GF-D8 (cell line): ENCODE results near the gene HIPK1.

Experiments used
- DNase-seq: peaks from one replicate; lab custom pipeline; 2025; lab: John Stamatoyannopoulos, UW

Gene HIPK1

DNA sequence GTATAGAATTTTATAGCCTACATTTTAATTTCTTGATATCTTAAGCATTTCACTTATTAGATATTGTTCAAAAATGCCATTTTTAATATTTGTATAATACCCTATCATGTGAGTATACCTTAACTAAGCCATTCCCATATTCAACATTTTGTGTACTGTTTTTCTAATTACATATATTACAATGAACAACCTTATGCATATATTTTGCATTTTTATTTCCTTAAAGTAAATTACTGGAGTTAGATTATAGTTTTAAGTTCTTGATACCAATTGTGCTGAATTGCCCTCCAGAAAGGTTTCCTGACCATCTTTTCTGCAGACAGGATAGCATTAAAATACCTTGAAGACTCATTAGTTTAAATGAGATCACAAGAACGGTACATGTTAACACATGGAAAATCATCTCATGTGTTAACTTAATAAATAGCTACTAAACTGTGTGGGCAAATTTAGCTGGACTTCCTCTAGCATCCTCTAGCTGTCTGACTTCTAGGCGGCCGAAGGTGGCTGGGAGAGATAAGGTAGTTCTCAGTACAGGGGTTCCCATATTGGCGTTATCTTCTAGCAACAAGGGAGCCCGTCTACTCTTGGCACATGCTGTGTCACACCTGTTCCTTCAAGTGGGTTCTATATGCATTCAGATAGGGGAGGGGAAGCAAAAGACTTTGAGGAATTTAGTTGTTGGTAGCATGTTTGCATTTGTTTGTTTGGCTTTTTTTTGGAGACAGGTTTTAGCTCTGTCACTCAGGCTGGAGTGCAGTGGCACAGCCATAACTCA is 15.0 kb upstream of the HIPK1 start:
- no peak for DNase-seq

DNA sequence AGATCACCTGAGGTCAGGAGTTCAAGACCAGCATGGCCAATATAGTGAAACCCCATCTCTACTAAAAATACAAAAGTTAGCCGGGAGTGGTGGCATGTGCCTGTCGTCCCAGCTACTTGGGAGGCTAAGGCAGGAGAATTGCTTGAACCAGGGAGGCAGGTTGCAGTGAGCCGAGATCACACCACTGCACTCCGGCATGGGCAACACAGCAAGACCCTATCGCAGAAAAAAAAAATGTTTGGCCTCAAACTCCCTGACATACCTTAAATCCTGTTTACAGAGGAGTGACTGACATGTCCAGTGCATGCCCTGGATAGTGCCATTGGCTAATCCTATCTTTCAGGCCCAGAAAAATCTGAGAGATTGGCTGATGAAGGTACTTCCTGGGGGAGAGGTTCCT is 12.2 kb upstream of the HIPK1 start:
- no peak for DNase-seq

DNA sequence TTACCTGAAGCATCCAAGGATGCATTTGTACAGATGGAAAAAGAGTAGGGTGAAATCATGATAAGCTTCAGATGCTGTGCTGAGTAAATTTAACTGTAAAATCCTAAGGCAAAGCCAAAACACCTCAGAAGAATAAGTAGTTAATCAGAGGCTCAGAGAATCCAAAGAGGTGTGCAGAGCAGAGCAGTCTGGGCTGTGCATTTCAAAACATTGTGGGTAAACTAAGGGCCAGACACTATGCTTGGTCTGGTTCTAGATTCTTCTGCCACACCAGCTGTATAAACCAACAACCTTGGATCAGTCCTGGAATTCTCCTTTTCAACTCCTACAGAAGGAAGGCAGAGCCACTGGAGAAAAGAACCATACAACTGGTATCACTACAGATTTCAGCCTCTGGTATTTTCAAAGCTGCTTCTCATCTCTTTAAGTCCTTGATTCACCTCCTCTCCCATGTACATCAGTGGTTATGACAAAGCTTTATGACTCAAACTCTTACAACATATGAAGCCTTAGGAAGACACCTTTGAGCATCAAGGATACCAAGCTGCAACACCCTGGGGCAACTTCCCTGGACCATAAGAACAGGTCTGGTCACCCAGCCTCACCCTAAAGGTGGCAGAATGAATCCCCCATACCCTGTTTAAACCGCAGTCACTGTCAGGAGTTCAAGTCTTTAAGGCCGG is 11.6 kb upstream of the HIPK1 start:
- no peak for DNase-seq

DNA sequence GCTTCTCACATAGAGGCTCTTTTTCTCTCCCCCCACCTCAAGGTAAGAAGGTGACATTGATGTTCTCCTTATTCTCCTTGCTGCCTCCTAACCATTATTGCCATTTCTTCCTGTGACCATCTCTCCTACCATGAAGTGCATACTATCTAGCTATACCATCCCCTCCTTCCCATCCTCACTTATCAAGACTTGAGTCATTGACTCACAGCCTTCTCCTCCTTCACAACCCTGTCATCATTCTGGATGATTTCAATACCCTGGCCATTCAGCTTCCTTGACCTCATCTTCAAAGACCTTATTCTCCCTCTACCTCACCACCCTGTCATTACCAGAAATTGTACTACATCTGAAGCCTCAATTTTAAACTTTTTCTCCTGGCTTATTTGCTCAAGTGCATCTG is 10.9 kb upstream of the HIPK1 start:
- no peak for DNase-seq

DNA sequence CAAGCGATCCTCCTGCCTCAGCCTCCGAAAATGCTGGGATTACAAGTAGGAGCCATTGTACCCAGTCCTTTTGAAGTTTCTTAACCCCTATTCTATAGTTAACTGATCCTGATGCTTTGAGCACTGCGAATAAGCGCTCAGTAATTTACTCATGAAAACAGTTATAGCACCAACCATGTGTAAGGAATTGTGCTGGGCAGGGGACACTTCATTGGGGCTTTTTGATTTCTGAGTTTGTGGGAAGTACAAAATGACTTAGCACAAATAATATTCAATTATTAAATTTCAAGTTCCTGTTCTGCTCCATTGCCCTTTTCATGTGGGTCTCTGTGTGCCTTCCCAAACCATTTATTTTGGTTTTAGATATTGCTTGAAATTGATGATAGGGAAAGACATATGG is 6.2 kb upstream of the HIPK1 start:
- DNase-seq = no peak

DNA sequence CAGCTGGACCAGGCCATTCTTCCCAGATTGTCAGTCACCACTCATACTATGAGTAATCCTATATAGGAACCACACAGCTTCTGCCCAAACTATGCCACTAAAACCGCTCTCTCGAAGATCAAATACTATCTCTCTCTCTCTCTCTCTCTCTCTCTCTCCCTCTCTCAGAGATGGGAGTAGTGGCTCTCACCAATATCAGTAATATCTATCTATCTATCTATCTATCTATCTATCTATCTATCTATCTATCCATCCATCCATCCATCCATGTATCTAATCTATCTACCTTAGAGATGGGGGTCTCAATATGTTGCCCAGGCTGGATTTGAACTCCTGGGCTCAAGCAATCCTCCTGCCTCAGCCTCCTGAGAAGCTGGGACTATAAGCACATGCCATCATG is 4.7 kb upstream of the HIPK1 start:
- no peak for DNase-seq

DNA sequence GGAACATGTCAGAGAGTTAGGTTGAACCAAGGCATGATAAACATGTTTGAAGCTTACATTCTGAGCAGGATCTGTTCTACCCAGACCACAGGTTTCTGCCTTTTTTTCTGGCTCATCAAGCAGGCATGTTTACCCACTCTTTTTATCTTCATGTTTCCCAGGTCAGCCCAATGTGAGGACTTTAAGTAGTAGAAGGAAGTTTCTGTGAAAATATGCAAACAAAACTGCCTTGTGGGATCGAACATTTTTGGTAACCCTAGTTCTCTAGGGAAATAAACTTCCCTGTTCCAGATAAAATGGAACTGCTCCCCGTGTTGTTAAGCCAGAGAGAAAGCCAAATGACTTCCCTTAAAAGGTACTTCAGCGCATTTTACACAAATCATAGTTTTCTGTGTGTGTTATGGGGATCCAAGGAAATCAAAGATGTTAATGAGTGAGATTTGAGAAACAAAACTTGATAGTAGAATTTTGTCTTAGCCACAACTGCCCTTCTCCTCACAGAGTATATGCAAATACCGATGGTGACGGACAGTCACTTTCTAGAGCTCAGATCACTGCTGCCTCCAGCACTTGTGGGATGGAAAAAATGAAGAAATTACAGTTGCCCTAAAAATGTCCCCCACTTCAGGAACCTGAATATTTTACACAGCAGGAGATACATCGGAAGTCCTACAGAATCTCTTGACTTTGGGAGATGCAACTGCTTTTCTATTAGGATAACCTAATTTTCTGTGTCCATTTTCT is 765 bp upstream of the HIPK1 start:
- no peak for DNase-seq

DNA sequence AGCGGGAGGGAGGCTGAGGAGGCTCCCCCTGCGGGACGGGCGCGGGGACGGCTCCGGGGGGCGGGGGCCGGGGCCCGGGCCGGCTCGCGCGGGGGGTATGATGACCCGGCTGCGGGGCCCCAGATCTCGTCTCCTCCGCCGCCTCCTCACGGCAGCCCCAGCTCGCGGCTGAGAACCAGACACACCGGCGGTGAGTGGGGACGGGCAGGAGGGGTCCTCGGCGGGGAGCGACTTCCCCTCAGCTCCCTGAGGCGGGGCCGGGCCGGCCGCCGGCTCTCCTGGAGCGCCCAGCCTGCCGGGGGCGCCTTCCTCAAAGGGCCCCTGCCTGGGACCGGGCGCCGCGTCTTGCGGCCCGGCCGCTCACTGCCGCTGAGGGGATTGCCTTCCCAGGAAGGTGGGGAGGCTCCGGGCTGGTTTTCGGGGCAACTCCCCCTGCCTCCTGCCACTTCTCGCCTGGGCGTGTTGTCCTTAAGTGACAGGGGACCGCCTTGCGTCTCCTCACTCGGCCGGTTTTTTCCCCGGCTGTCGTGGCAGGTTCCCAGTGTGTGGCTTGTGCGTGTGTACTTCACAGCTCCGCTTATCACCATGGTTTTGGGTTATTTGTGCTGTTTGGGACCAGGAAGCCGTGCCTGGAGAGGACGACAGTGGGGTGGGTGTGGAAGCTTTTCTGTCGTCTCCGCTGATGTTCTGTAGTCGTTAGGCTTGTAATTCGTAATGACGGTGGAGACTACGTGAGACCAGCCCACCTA is 800 bp downstream of the HIPK1 start:
- DNase-seq = no peak

DNA sequence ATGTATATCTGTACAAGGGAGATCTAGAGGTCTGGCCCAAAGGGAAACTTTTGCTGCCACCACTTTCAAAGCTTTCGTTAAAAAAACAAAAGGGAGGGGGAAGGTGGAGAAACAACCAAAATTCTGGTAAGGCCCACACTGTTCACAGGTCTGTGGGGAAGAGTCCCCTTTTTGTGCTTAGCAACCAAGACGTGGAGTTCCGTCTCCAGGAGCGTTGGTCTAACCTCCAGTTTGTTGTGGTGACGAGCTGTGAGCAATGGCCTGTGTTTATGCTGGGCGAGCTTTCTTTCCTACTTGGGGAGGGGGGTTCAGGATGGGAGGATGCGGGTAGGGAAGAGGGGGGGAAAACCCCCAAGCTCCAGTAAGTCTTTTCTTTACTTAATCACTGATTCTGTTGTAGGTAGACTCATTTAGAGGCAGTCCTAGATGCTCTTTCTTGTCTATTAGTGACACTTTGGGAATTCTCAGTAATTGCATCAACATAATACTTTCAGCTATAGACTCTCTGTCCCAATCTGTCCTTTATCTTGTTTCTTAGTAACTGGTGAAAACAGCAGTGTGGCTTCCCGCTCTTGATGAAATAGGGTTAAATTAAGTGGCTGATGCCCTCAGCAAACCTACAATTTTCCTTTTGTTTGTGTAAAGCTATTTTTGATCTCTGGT is 1.5 kb downstream of the HIPK1 start:
- DNase-seq = peak; percentile 72

DNA sequence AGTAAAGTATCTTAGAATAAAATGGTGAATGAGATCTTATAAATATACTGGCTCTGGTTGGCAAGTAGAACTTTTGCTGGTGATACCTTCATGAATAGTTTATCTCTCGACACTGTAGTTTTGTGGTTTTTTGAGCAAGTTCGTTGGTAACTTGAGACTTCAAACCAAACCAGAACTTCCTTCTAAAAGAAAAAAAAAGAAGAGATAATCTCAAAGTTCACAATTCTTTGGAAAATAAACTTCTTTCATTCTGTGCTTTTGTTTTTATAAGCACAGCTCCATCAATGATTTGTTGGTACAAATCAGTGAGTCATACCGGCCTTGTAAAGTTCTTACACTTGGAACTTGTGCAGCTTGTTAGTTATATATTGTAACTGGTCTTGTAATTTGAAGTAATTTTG is 2.3 kb downstream of the HIPK1 start:
- DNase-seq = peak; percentile 73

DNA sequence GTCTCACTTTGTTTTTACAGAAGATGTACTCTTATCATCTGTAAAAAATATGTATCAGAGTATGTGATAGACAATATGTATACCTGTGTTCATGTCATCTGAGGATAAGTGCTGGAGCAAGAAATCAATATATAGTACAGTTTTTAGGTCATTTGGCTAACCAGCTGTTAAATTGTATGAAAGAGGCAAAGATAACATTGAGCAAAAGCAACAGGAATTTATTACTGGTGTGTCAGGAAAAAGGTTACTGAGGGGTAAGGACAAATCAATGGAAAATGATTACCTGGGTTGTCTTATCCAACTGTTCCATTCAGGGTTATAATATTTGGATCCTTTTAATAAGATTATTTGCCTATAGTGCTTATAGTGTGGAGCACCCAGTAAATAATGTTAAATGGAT is 4.9 kb downstream of the HIPK1 start:
- no peak for DNase-seq

DNA sequence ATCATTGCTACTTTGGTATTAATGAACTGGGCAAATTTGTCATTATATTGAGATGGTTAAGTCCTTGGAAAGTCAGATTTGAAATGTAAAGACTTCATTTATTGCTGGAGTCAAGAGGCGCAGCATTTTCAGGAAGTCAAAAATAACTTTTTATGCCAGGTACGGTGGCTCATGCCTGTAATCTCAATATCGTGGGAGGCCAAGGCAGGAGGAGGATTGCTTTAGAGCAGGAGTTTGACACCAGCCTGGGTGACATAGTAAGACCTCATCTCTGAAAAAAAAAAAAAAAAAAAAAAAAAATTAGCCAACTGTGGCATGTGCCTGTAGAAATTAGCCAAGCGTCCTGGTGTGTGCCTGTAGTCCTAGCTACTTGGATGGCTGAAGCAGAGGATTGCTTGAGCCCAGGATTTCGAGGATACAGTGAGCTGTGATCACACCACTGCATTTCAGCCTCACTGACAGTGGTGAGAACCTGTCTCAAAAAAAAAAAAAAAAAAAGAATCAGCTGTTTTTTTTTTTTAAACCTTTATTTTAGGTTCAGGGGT is 5.5 kb downstream of the HIPK1 start:
- no peak for DNase-seq

DNA sequence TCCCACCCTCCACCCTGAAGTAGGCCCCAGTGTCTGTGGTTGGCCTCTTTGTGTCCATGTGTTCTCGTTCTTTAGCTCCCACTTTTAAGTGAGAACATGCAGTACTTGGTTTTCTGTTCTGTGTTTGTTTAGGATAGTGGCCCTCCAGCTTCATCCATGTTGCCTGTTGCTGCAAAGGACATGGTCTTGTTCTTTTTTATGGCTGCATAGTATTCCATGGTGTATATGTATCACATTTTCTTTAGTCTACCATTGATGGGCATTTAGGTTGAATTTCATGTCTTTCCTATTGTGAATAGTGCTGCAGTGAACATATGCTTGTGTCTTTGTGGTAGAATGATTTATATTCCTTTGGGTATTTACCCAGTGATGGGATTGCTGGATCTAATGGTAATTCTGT is 6.1 kb downstream of the HIPK1 start:
- DNase-seq = no peak

DNA sequence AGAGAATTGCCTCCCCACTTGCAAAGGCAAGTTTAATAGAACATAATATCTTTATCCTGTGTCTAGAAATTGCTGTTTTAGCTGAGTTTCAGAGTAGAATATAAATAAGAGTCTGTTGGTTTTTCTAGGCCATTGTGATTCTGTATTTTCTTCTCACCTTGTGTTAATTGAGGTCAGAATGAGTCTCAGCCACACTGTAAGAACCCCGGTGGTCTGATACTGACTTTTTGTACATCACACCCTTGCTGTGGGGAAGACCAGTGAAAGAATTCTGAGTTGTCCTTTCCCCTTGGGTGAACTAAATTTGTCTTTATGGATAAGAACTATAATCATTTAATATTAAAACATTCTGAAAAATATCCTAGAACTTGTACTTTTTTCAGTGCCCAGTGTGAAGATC is 6.8 kb downstream of the HIPK1 start:
- no peak for DNase-seq

DNA sequence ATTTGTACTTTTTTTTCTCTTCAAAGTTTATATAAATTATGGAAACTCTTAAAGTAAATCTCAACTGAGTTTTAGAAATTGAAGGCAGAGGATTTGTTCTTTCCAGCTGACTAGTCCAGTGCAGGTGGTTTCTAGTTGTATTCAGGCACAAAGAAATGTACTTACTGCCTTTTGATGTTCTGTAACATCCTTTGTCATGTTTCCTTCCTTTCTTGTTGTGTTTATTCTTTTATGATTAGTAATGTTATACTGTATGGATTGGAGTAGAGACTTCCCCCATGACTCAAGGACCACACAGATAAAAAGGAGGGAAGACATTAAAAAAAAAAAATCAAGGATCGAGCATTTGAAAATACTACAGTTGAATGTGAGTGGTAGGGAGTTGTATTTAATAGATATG is 8.0 kb downstream of the HIPK1 start:
- no peak for DNase-seq

DNA sequence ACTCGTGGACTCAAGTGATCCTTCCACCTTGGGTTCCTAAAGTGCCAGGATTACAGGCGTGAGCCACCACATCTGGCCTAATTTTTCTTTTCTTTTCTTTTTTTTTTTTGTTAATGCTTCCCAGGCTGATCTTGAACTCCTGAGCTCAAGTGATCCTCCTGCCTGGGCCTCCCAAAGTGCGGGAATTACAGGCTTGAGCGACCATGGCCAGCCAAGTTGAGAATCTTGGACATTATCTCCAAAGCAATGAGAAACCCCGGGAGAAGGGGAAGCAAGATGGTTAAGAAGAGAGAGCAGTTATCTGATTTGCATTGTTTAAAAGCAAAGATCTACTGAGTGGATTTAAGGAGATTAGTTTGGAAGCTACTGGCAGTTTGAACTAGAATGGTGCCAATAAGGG is 9.1 kb downstream of the HIPK1 start:
- no peak for DNase-seq

DNA sequence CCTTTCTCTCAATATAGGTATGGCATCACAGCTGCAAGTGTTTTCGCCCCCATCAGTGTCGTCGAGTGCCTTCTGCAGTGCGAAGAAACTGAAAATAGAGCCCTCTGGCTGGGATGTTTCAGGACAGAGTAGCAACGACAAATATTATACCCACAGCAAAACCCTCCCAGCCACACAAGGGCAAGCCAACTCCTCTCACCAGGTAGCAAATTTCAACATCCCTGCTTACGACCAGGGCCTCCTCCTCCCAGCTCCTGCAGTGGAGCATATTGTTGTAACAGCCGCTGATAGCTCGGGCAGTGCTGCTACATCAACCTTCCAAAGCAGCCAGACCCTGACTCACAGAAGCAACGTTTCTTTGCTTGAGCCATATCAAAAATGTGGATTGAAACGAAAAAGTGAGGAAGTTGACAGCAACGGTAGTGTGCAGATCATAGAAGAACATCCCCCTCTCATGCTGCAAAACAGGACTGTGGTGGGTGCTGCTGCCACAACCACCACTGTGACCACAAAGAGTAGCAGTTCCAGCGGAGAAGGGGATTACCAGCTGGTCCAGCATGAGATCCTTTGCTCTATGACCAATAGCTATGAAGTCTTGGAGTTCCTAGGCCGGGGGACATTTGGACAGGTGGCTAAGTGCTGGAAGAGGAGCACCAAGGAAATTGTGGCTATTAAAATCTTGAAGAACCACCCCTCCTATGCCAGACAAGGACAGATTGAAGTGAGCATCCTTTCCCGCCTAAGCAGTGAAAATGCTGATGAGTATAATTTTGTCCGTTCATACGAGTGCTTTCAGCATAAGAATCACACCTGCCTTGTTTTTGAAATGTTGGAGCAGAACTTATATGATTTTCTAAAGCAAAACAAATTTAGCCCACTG is 11.5 kb downstream of the HIPK1 start:
- DNase-seq = peak; percentile 65

DNA sequence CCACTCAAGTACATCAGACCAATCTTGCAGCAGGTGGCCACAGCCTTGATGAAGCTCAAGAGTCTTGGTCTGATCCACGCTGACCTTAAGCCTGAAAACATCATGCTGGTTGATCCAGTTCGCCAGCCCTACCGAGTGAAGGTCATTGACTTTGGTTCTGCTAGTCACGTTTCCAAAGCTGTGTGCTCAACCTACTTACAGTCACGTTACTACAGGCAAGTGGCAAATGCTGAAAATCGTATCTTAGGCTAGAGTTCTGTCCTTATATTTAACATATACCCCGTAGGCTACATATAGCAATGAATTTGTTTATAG is 12.1 kb downstream of the HIPK1 start:
- no peak for DNase-seq

DNA sequence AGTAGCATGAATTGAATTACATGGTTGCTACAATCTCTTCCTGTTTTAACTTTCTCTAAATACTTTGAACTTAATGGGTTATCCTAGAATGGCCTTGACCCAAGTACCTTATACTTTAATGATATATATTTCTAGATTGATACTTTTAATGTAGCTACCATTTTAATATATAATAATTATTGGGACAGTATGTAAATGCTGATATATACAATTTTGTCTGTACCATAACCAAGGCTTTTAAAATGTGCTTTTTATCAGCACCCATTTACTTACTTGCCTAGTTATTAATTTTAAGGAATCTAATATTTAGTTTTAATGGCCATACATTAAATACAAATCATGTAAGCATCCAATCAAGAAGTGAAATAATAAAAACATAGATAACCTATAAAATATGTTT is 13.4 kb downstream of the HIPK1 start:
- no peak for DNase-seq

DNA sequence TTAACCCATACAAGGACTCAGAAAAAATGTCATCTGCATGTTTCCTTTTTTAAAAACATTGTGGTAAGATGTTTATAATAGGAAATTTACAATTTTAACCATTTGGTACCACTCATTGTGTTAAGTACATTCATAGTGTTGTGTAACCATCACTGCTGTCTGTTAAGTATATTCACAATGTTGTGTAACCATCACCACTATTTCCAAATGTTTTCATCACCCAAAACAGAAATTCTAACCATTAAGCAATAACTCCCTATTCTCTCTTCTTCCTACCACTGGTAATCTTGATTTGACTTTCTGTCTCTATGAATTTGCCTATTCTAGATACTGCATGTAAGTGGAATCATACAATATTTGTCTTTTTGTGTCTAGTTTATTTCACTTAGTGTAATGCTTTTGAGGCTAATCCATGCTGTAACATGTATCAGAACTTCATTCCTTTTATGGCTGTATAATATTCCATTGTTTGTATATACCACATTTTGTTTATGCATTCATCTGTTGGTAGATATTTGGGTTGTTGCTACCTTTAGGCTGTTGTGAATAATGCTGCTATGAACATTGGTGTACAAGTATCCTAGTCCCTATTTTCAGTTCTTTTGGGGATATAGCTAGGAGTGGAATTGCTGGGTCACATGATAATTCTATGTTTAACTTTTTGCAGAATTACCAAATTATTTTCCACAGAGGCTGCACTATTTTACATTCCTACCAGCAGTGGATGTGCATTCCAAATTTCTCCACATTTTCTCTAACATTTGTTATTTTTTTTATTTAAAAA is 14.1 kb downstream of the HIPK1 start:
- peak; percentile 85 for DNase-seq
